GM19035 (cell line): Measurements from ENCODE around the gene CARS2.

Experiments
- ATAC-seq: cut with Tn5 transposase; IDR thresholded peaks from one replicate; pipeline ENCODE4 v1.9.1; 2021; ENCODE audit not compliant: unreplicated experiment

Gene CARS2

GRCh38 chr13:110653271-110653670 lies 52.6 kb downstream of the CARS2 start:
- ATAC-seq, result no peak

GRCh38 chr13:110652764-110653163 lies 53.2 kb downstream of the CARS2 start:
- ATAC-seq, result no peak

- no peak for ATAC-seq
These were observed 53.6 kb downstream of the CARS2 start for GRCh38 chr13:110652231-110652730.

- no peak for ATAC-seq
These were observed 54.1 kb downstream of the CARS2 start for GRCh38 chr13:110651726-110652230.

- no peak for ATAC-seq
These were observed 54.6 kb downstream of the CARS2 start for GRCh38 chr13:110651271-110651670.

- no peak for ATAC-seq
These were observed 55.5 kb downstream of the CARS2 start for GRCh38 chr13:110650436-110650835.

- ATAC-seq, result no peak
These were observed 56.4 kb downstream of the CARS2 start for GRCh38 chr13:110649551-110649950.

GRCh38 chr13:110648848-110649421 lies 57.0 kb downstream of the CARS2 start:
- no peak for ATAC-seq

- ATAC-seq, result no peak
These were observed 57.6 kb downstream of the CARS2 start for GRCh38 chr13:110648146-110648819.

GRCh38 chr13:110647365-110647737 lies 58.6 kb downstream of the CARS2 start:
- ATAC-seq, result no peak

- ATAC-seq, result no peak
These were observed 59.2 kb downstream of the CARS2 start for GRCh38 chr13:110646442-110647364.

- no peak for ATAC-seq
These were observed 60.2 kb downstream of the CARS2 start for GRCh38 chr13:110645750-110646149.

- ATAC-seq, result peak; percentile 68
These were observed 60.9 kb downstream of the CARS2 start for GRCh38 chr13:110644892-110645521.

GRCh38 chr13:110643768-110644421 lies 62.0 kb downstream of the CARS2 start:
- ATAC-seq, result no peak

GRCh38 chr13:110643324-110643723 lies 62.6 kb downstream of the CARS2 start:
- ATAC-seq, result no peak

GRCh38 chr13:110642291-110642981 lies 63.5 kb downstream of the CARS2 start:
- ATAC-seq, result no peak

GRCh38 chr13:110641055-110642015 lies 64.6 kb downstream of the CARS2 start:
- no peak for ATAC-seq

GRCh38 chr13:110640591-110641029 lies 65.3 kb downstream of the CARS2 start:
- ATAC-seq, result no peak

- no peak for ATAC-seq
These were observed 66.0 kb downstream of the CARS2 start for GRCh38 chr13:110639935-110640334.
